B cell (primary cell): ENCODE results near the gene RGS11. TPM values are rescaled to one million over a fixed set of nuclear protein-coding genes. Genes with fewer than 3 reads are reported as not detected.

ENCODE experiments used
- ATAC-seq: fragments of 200-7000 bp; cut with Tn5 transposase; one replicate; pipeline ENCODE4 v1.10.0; 2021; ENCODE audit warnings: low read depth, mild to moderate bottlenecking, moderate number of reproducible peaks, moderate library complexity
- CTCF ChIA-PET: fragments of 350-600 bp; sonication (Branson Sonifier 250); formaldehyde crosslinking; loops from one replicate; lab custom pipeline; 2021; ENCODE audit warnings: antibody characterized with exemption, inconsistent platforms; lab: Charles Lee
- POLR2A ChIA-PET: fragments of 350-600 bp; sonication (Branson Sonifier 250); formaldehyde crosslinking; loops from one replicate; lab custom pipeline; 2021; ENCODE audit warnings: antibody characterized with exemption; lab: Charles Lee
- DNase-seq: peaks from one replicate; pipeline ENCODE4 v3.0.0; 2013
- H2AFZ ChIP-seq: 2 replicates; pipeline ENCODE4 v1.6.1; 2012; ENCODE audit warnings: mild to moderate bottlenecking, low read depth, low read length; ENCODE audit not compliant: insufficient read depth, poor library complexity, severe bottlenecking
- H3K27ac ChIP-seq, 2 donors: 1 replicate in 1 of 2; 2 replicates in 1 of 2; pipeline ENCODE4 v1.5.1; 2012 to 2013; ENCODE audit warnings: low read length in 2 of 2, mild to moderate bottlenecking in 2 of 2, moderate library complexity in 1 of 2
- H3K27me3 ChIP-seq, 4 experiments: fragments of 200-600 bp in 1 of 4; sonication (generic) in 1 of 4; replicated peaks in 1 of 4; 1 replicate in 2 of 4; 2 replicates in 2 of 4; pipeline versions ENCODE4 v1.6.1 to v1.7.0; 2013 to 2016; ENCODE audit warnings: low read length in 3 of 4, mild to moderate bottlenecking in 2 of 4, mixed read lengths in 1 of 4, moderate library complexity in 1 of 4; ENCODE audit not compliant: insufficient read depth in 4 of 4, control insufficient read depth in 3 of 4; ENCODE audit errors: control extremely low read depth in 1 of 4
- H3K36me3 ChIP-seq, 2 experiments: replicated peaks in 1 of 2; 1 replicate in 1 of 2; 2 replicates in 1 of 2; pipeline versions ENCODE4 v1.6.1 to v1.7.1; 2013; ENCODE audit warnings: low read length in 1 of 2; ENCODE audit not compliant: insufficient read depth in 2 of 2, control insufficient read depth in 1 of 2; ENCODE audit errors: control extremely low read depth in 1 of 2, extremely low read depth in 1 of 2
- H3K4me1 ChIP-seq, 2 donors: fragments of 200-600 bp in 1 of 2; sonication (generic) in 1 of 2; 1 replicate in 1 of 2; 2 replicates in 1 of 2; pipeline versions ENCODE4 v1.5.1 to v1.6.1; 2013 to 2017; ENCODE audit warnings: low read length in 2 of 2; ENCODE audit not compliant: control insufficient read depth in 2 of 2, insufficient read depth in 2 of 2
- H3K4me2 ChIP-seq: replicated peaks from 2 replicates; pipeline ENCODE3; 2012; ENCODE audit warnings: mild to moderate bottlenecking, low read depth, low read length; ENCODE audit not compliant: poor library complexity, severe bottlenecking
- H3K4me3 ChIP-seq, 5 experiments: fragments of 200-600 bp in 1 of 5; sonication (generic) in 1 of 5; 1 replicate in 3 of 5; 2 replicates in 2 of 5; pipeline versions ENCODE4 v1.5.1 to v1.7.0; 2011 to 2016; ENCODE audit warnings: low read length in 4 of 5, mild to moderate bottlenecking in 4 of 5, low read depth in 2 of 5, control low read depth in 1 of 5, moderate library complexity in 1 of 5; ENCODE audit not compliant: insufficient read depth in 1 of 5; ENCODE audit errors: control extremely low read depth in 1 of 5, extremely low read depth in 1 of 5
- H3K79me2 ChIP-seq: fragments of 200-600 bp; sonication (generic); one replicate; pipeline ENCODE4 v1.6.0; 2016; ENCODE audit warnings: low read length; ENCODE audit not compliant: control insufficient read depth, insufficient read depth
- H3K9ac ChIP-seq: fragments of 200-600 bp; sonication (generic); 2 replicates; pipeline ENCODE4 v1.6.1; 2017; ENCODE audit warnings: mild to moderate bottlenecking, low read length, moderate library complexity
- H3K9me3 ChIP-seq, 3 donors: one replicate each; pipeline versions ENCODE4 v1.6.1 to v1.7.1; 2013; ENCODE audit warnings: low read length in 2 of 3; ENCODE audit not compliant: control insufficient read depth in 2 of 3, insufficient read depth in 1 of 3; ENCODE audit errors: control extremely low read depth in 1 of 3
- H4K20me1 ChIP-seq: 2 replicates; pipeline ENCODE4 v1.6.0; 2012; ENCODE audit warnings: mild to moderate bottlenecking, low read length; ENCODE audit not compliant: insufficient read depth, control insufficient read depth, poor library complexity, severe bottlenecking
- H3K27ac Mint-ChIP-seq: one replicate; pipeline ENCODE4 v1.8.0; 2021; ENCODE audit warnings: mixed read lengths
- H3K27me3 Mint-ChIP-seq: one replicate; pipeline ENCODE4 v1.8.0; 2021; ENCODE audit warnings: mixed read lengths
- H3K4me1 Mint-ChIP-seq: one replicate; pipeline ENCODE4 v1.8.0; 2021; ENCODE audit warnings: mixed read lengths
- H3K4me3 Mint-ChIP-seq: one replicate; pipeline ENCODE4 v1.8.0; 2021; ENCODE audit warnings: mixed read lengths
- H3K9me3 Mint-ChIP-seq: one replicate; pipeline ENCODE4 v1.8.0; 2022; ENCODE audit warnings: mixed read lengths; ENCODE audit not compliant: insufficient read depth
- EZH2 ChIP-seq: IDR thresholded peaks from 2 replicates; pipeline ENCODE4 v1.6.1; 2012; ENCODE audit warnings: borderline replicate concordance, low read depth, mild to moderate bottlenecking, moderate library complexity, low read length; ENCODE audit not compliant: insufficient read depth, poor library complexity, severe bottlenecking
- WGBS: methylation state at CpG from one replicate; pipeline ENCODE4 v1.1.5; 2013; ENCODE audit warnings: missing lambda C conversion rate; ENCODE audit not compliant: insufficient coverage; 5-methylcytosine and 5-hydroxymethylcytosine counted together
- intact Hi-C: fragments of 100-400 bp; cut with micrococcal nuclease; formaldehyde crosslinking; loops from one replicate; pipeline ENCODE4 v1.10.0; 2022
- polyA plus RNA-seq: library from polyadenylated mRNA; depleted of rRNA; stranded (reverse); fragments of >200 nt; gene quantifications from 2 replicates; pipeline ENCODE4 v1.2.3, GENCODE V29; 2012
- total RNA-seq, 2 donors: library from RNA; stranded (reverse); fragments of 120-200 nt in 1 of 2; gene quantifications; 1 replicate in 1 of 2; 2 replicates in 1 of 2; pipeline versions ENCODE4 v1.2.3 to v1.2.4, GENCODE V29; 2013 to 2022
- TF ChIP-seq, protein P1 (sequence below): fragments of 200-600 bp; IDR thresholded peaks from one replicate; pipeline ENCODE4 v1.8.0; 2022; ENCODE audit warnings: antibody characterized with exemption, mild to moderate bottlenecking

RGS11 gene
- total and polyA plus RNA-seq, 2 donors (not counting 1 experiment from before 2014, with no cell fraction given): 0.39 TPM; not detected in 1

DNA sequence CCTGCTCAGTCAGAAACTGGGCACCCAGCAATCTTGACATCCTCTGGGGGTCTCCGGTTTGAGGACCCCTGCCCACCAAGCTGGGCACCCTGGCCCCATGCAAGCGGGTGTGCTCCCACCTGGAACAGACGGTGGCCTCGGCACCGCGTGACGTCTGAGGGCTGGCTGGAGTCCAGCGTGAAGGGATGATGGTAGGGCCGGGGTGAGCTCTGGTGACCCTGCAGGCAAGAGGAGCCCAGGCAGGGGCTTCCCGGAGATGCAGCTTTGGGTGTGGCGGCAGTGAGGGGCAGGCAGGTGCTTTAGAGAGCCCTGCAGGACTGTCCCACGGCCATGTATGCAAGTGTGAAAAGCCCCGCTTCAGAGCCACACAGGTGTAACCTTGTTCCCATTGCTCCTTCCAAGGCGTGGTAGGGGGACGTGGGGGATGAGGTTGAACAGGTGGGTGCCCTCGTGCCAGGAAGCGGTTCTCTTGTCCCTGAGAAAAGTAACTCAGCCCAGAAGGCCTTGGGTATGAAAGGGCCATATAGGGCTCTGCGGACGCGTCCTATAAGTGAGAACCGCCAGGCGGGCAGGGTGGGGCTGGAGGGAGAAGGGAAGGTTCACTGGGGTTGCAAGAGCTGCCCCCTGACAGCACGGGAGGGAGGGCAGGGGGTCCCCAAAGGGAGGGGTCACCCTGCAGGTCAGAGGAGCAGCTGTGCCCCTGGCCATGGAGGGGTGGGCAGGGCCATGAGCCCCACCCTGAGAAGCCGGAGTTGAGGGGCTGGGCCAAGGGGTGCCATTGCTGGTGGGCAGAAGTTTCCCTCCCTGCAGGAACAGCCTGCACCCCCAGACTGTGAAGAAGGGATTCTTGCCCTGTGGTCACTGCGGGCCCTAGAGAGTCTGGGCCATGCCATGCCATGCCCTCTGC lies 9.2 kb downstream of the RGS11 start:
- Mint-ChIP-seq H3K9me3 (no peaks in the 10 kb centered on the region), H3K27me3 (no peaks in the 10 kb centered on the region), H3K27ac (no peak overlapping the region), H3K4me1 (no peaks in the 10 kb centered on the region), H3K4me3 (no peak overlapping the region)
- intact Hi-C loops: no loop called here
- H3K9ac ChIP-seq: no peak overlapping the region
- no peaks in the 10 kb centered on the region for H3K9me3 ChIP-seq
- TF ChIP-seq, protein P1, sequence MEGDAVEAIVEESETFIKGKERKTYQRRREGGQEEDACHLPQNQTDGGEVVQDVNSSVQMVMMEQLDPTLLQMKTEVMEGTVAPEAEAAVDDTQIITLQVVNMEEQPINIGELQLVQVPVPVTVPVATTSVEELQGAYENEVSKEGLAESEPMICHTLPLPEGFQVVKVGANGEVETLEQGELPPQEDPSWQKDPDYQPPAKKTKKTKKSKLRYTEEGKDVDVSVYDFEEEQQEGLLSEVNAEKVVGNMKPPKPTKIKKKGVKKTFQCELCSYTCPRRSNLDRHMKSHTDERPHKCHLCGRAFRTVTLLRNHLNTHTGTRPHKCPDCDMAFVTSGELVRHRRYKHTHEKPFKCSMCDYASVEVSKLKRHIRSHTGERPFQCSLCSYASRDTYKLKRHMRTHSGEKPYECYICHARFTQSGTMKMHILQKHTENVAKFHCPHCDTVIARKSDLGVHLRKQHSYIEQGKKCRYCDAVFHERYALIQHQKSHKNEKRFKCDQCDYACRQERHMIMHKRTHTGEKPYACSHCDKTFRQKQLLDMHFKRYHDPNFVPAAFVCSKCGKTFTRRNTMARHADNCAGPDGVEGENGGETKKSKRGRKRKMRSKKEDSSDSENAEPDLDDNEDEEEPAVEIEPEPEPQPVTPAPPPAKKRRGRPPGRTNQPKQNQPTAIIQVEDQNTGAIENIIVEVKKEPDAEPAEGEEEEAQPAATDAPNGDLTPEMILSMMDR: no peak
- TF ChIP-seq EZH2: no peak
- H3K36me3 ChIP-seq: peaks cover 0 to 11% of the 10 kb centered on the region in 2 experiments
- H3K4me1 ChIP-seq: no peaks in the 10 kb centered on the region
- ChIA-PET CTCF (no interaction called here), POLR2A (no interaction called here)
- no peak for DNase-seq
- no peak overlapping the region for H2AFZ ChIP-seq
- no peaks in the 10 kb centered on the region for H4K20me1 ChIP-seq
- H3K79me2 ChIP-seq: no peaks in the 10 kb centered on the region
- no peak overlapping the region for H3K27ac ChIP-seq
- ATAC-seq: no peak
- H3K4me2 ChIP-seq: no peak overlapping the region
- WGBS: 85% methylated on average over 24 of the region's 25 CpGs
- no peak overlapping the region for H3K4me3 ChIP-seq
- H3K27me3 ChIP-seq: no peaks in the 10 kb centered on the region

GRCh38 chr16:265711-266110 lies 10.0 kb downstream of the RGS11 start:
- ATAC-seq (no peak), DNase-seq (no peak)
- no peak overlapping the region for H3K4me2 ChIP-seq
- H3K79me2 ChIP-seq: no peaks in the 10 kb centered on the region
- no peaks in the 10 kb centered on the region for H3K27me3 ChIP-seq
- TF ChIP-seq, protein P1: no peak
- TF ChIP-seq EZH2: no peak
- Mint-ChIP-seq H3K27me3 (no peaks in the 10 kb centered on the region), H3K4me3 (no peak overlapping the region), H3K4me1 (no peaks in the 10 kb centered on the region), H3K9me3 (no peaks in the 10 kb centered on the region), H3K27ac (peak overlapping the region; percentile 26)
- H3K9me3 ChIP-seq: no peaks in the 10 kb centered on the region
- 88% methylated on average over 12 of the region's 12 CpGs for WGBS
- no peak overlapping the region for H3K4me3 ChIP-seq
- intact Hi-C loops: no loop called here
- H3K9ac ChIP-seq: no peak overlapping the region
- H2AFZ ChIP-seq: no peak overlapping the region
- H3K36me3 ChIP-seq: peaks cover 0 to 19% of the 10 kb centered on the region in 2 experiments
- no peak overlapping the region for H3K27ac ChIP-seq
- H3K4me1 ChIP-seq: no peaks in the 10 kb centered on the region
- POLR2A ChIA-PET: no interaction called here
- CTCF ChIA-PET: no interaction called here
- H4K20me1 ChIP-seq: no peaks in the 10 kb centered on the region
